ENCODE measurements around the gene CDKN1A. TPM values are rescaled to one million over a fixed set of nuclear protein-coding genes. Genes with fewer than 3 reads are reported as not detected.

The CDKN1A gene
- total and polyA plus RNA-seq, 9 of the 15 experiments (the other 6 are each of a cell fraction or from before 2014, with no cell fraction given) = 0.25 to 8.1 (median 5.1) TPM

- in situ Hi-C loops (cut with MboI) = no loop called here
- peaks cover 29 to 49% of the 10 kb centered on the region in 2 experiments for H3K27me3 ChIP-seq (ENCODE audit: control insufficient read depth in 2 of 2, insufficient read depth in 2 of 2, low read length in 2 of 2)
- H2AFZ ChIP-seq (ENCODE audit: low read depth, low read length) = no peak overlapping the region; the same call in 1 of the 2 replicates
- peaks cover 4 to 8% of the 10 kb centered on the region in 2 experiments; a peak in 4 of 5 replicates for H3K4me1 ChIP-seq (replicated peaks in 1 of 2; ENCODE audit: control insufficient read depth in 2 of 2, insufficient read depth in 2 of 2, low read length in 2 of 2)
- WGBS (ENCODE audit: insufficient coverage, low coverage, missing lambda C conversion rate) = 12% methylated on average over 6 of the region's 6 CpGs
- no peaks in the 10 kb centered on the region for H4K20me1 ChIP-seq (replicated peaks; ENCODE audit: control insufficient read depth, insufficient read depth, low read length)
- no peaks in the 10 kb centered on the region for H3K9me3 ChIP-seq (replicated peaks; ENCODE audit: control insufficient read depth, insufficient read depth, low read depth, low read length)
- TF ChIP-seq SNAPC5 (CRISPR knock-in tag; IDR thresholded peaks at IDR 0.05) (no peak), YY1 (IDR thresholded peaks at IDR 0.05; ENCODE audit: borderline replicate concordance in 1 of 3, control insufficient read depth in 1 of 3, extremely low read depth in 1 of 3, insufficient read depth in 3 of 3, insufficient read length in 1 of 3, insufficient replicate concordance in 2 of 3, low read depth in 1 of 3, low read length in 2 of 3) (peak in 1 of 3 experiments; percentile 22)
- ATAC-seq = no peak
- ChIA-PET POLR2A (interaction anchor here (0.6 to 1.6 kb wide), 3 partner anchors 8 to 61 kb away, joined by 3 to 4 read pairs (median 4); no protein-coding TSS in a partner anchor), CTCF (ENCODE audit: low intra/inter-chr PET ratio) (interaction anchor here (0.7 kb wide), 1 partner anchor 56 kb away, joined by 3 read pairs; no protein-coding TSS in a partner anchor)
- intact Hi-C loops (cut with micrococcal nuclease) = loop anchor here (10.0 kb wide), 1 partner anchor 247 kb away; no protein-coding TSS in a partner anchor
- H3K36me3 ChIP-seq (ENCODE audit: control insufficient read depth, insufficient read depth, low read length) = no peaks in the 10 kb centered on the region
- DNase-seq (ENCODE audit: extremely low read depth in 1 of 4, low spot score in 3 of 4) = no peak
- no peak overlapping the region for H3K9ac ChIP-seq (ENCODE audit: insufficient read depth in 1 of 2, low read depth in 2 of 2, low read length in 2 of 2)
- no peaks in the 10 kb centered on the region for H3K9me1 ChIP-seq (ENCODE audit: control insufficient read depth, insufficient read depth, low read length)
- H3K4me2 ChIP-seq (ENCODE audit: insufficient read depth, low read length) = no peak overlapping the region
- no peak for FAIRE-seq
- H3K27ac ChIP-seq (ENCODE audit: extremely low read depth, low read depth, low read length) = no peak overlapping the region
- no peak overlapping the region for H3K4me3 ChIP-seq
- BruUV-seq (replicated peaks) = no TSS peak
- no peaks in the 10 kb centered on the region for H3K79me2 ChIP-seq (ENCODE audit: control insufficient read depth, insufficient read depth, low read length)
These were observed 6.7 kb upstream of the CDKN1A start for GRCh38 chr6:36671687-36672375.

Measured in K562 (cell line).